ENCODE data around the gene LCK.
"Not testable (repeated sequence)": the region's sequence is repeated elsewhere in the genome, so short reads cannot be mapped to it uniquely, and the experiment has no call there.

LCK gene

DNA sequence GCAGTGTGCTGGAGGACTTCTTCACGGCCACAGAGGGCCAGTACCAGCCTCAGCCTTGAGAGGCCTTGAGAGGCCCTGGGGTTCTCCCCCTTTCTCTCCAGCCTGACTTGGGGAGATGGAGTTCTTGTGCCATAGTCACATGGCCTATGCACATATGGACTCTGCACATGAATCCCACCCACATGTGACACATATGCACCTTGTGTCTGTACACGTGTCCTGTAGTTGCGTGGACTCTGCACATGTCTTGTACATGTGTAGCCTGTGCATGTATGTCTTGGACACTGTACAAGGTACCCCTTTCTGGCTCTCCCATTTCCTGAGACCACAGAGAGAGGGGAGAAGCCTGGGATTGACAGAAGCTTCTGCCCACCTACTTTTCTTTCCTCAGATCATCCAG is 34.6 kb downstream of the LCK start:
- no peak overlapping the region for H3K27ac ChIP-seq (ENCODE audit: low read length)
- no peaks in the 10 kb centered on the region for H3K4me1 ChIP-seq (ENCODE audit: control insufficient read depth in 1 of 2, insufficient read depth in 2 of 2, low read length in 2 of 2)
- no peaks in the 10 kb centered on the region for H3K27me3 ChIP-seq (ENCODE audit: low read depth, low read length)
- H3K9me3 ChIP-seq (ENCODE audit: control insufficient read depth in 1 of 2, low read length in 2 of 2) = no peaks in the 10 kb centered on the region
- H3K36me3 ChIP-seq (ENCODE audit: control insufficient read depth in 1 of 2, insufficient read depth in 2 of 2, low read length in 2 of 2) = no peaks in the 10 kb centered on the region
- H3K4me3 ChIP-seq (ENCODE audit: low read depth in 1 of 2, low read length in 2 of 2) = no peak overlapping the region

DNA sequence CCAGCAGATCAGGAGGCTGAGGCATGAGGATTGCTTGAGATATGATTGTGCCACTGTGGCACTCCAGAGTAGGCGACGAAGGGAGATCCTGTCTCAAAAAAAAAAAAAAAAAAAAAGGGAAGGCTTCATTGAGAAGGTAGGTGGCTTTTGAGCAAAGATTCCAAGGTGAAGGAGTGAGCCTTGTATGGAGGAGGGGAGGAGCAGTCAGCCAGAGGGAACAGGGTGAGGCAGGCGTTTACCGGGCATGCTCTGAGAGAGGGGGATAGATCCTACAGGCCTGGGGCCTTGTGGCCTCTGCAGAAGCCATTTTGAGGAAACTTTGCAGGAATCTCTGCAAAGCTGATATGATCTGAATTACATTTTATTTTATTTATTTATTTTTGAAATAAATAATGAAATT is 35.7 kb downstream of the LCK start:
- Histone ChIP-seq H3K4me3 (ENCODE audit: low read depth in 1 of 2, low read length in 2 of 2) (no peak overlapping the region), H3K36me3 (ENCODE audit: control insufficient read depth in 1 of 2, insufficient read depth in 2 of 2, low read length in 2 of 2) (no peaks in the 10 kb centered on the region), H3K27ac (ENCODE audit: low read length) (no peak overlapping the region), H3K9me3 (ENCODE audit: control insufficient read depth in 1 of 2, low read length in 2 of 2) (no peaks in the 10 kb centered on the region), H3K4me1 (ENCODE audit: control insufficient read depth in 1 of 2, insufficient read depth in 2 of 2, low read length in 2 of 2) (no peaks in the 10 kb centered on the region), H3K27me3 (ENCODE audit: low read depth, low read length) (no peaks in the 10 kb centered on the region)

DNA sequence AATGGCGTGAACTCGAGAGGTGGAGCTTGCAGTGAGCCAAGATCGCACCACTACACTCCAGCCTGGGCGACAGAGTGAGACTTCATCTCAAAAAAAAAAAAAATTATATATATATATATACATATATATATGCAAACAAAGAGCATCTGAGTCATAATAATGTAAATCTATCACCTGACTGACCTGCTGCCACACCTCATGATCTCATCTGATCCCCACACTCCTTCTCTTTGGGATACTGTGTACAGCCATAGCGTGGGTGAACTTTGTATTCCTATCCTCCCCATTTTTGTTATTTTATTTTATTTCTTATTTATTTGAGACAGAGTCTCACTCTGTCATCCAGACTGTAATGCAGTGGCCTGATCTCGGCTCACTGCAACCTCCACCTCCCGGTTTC is 38.2 kb downstream of the LCK start:
- Histone ChIP-seq H3K4me3 (ENCODE audit: low read depth in 1 of 2, low read length in 2 of 2) (no peak overlapping the region), H3K27me3 (ENCODE audit: low read depth, low read length) (no peaks in the 10 kb centered on the region), H3K9me3 (ENCODE audit: control insufficient read depth in 1 of 2, low read length in 2 of 2) (no peaks in the 10 kb centered on the region), H3K4me1 (ENCODE audit: control insufficient read depth in 1 of 2, insufficient read depth in 2 of 2, low read length in 2 of 2) (peaks cover 0 to 10% of the 10 kb centered on the region in 2 donors), H3K27ac (ENCODE audit: low read length) (no peak overlapping the region), H3K36me3 (ENCODE audit: control insufficient read depth in 1 of 2, insufficient read depth in 2 of 2, low read length in 2 of 2) (no peaks in the 10 kb centered on the region)

DNA sequence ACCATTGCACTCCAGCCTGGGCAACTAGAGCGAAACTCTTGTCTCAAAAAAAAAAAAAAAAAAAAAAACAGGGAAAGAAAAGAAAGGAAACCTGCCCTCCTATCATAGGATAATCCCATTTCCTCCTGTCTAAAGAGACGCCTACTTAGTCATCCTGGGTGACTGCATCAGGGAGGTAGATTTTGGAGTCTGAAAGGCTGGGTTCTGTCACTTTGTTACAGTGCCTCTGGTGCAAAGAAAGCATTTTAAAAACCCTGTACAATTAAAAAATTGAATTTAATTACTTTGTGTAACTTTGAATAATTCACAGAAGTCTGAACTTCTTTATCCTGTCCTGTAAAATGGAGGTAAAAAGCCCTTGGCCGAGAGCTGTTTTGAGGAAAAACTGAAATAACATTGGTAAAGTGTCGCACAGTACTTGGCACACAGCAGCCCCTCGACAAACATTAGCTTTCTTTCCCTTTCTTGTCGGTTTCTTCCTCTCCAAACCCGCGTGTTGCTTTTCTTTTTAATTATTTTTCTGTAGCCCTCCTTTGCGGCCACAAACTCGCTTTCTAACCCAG is 40.2 kb downstream of the LCK start:
- Histone ChIP-seq H3K27ac (ENCODE audit: low read length) (peak overlapping the region; percentile 85), H3K4me3 (ENCODE audit: low read depth in 1 of 2, low read length in 2 of 2) (peak overlapping the region; percentile 88 to 97), H3K4me1 (ENCODE audit: control insufficient read depth in 1 of 2, insufficient read depth in 2 of 2, low read length in 2 of 2) (peaks cover 0 to 10% of the 10 kb centered on the region in 2 donors), H3K36me3 (ENCODE audit: control insufficient read depth in 1 of 2, insufficient read depth in 2 of 2, low read length in 2 of 2) (no peaks in the 10 kb centered on the region), H3K27me3 (ENCODE audit: low read depth, low read length) (no peaks in the 10 kb centered on the region), H3K9me3 (ENCODE audit: control insufficient read depth in 1 of 2, low read length in 2 of 2) (no peaks in the 10 kb centered on the region)

DNA sequence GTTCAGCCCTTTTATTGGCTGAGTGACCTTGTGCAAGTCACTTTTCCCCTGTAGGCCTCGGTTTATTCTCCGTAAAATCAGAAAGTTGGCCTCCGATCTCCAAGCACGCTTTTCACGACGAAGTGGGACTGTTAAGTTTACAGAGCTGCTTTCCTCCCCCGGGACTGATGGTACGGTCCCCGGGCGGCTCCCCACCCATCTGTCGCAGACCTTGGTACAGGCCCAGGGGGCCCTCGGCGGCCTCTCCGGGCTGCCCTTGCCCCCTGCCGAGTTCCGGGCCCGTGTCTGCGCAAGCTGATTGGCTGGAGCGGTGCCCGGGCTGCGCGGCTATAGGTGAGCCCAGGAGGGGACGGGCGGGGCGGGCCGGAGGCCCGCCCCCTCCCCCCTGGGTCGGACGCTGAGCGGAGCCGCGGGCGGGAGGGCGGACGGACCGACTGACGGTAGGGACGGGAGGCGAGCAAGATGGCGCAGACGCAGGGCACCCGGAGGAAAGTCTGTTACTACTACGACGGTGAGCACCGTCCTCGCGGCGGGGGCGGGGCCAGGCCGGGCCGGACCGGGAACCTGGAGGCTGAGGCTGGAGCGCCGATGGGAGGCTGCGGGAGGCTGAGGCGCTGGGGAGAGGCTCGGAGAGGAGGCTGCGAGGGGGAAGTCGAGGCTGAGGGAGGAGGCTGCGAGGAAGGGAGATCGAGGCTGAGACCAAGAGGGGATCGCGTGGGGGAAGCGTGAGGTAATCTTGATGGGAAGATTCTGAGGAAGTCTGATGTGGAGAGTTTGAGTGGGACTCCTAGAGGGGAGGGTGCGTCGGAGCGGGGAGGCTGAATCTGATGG is 40.9 kb downstream of the LCK start, which contains the start of gene HDAC1:
HDAC1 (plus strand) TSS at position 376 of the 831 bp plus-strand sequence; CDS start at position 463, 87 bp downstream.
- Histone ChIP-seq H3K27me3 (ENCODE audit: low read depth, low read length) (no peaks in the 10 kb centered on the region), H3K36me3 (ENCODE audit: control insufficient read depth in 1 of 2, insufficient read depth in 2 of 2, low read length in 2 of 2) (no peaks in the 10 kb centered on the region), H3K9me3 (ENCODE audit: control insufficient read depth in 1 of 2, low read length in 2 of 2) (no peaks in the 10 kb centered on the region), H3K27ac (ENCODE audit: low read length) (peak within 1 kb of the TSS; percentile 85), H3K4me1 (ENCODE audit: control insufficient read depth in 1 of 2, insufficient read depth in 2 of 2, low read length in 2 of 2) (peaks cover 0 to 10% of the 10 kb centered on the region in 2 donors), H3K4me3 (ENCODE audit: low read depth in 1 of 2, low read length in 2 of 2) (peak within 1 kb of the TSS; percentile 88 to 97)

- not testable (repeated sequence) for H3K27ac ChIP-seq (ENCODE audit: low read length); H3K9me3 ChIP-seq (ENCODE audit: control insufficient read depth in 1 of 2, low read length in 2 of 2); H3K4me1 ChIP-seq (ENCODE audit: control insufficient read depth in 1 of 2, insufficient read depth in 2 of 2, low read length in 2 of 2); H3K4me3 ChIP-seq (ENCODE audit: low read depth in 1 of 2, low read length in 2 of 2); H3K27me3 ChIP-seq (ENCODE audit: low read depth, low read length)
- H3K36me3 ChIP-seq (ENCODE audit: control insufficient read depth in 1 of 2, insufficient read depth in 2 of 2, low read length in 2 of 2) = peaks cover 0 to 14% of the 10 kb centered on the region in 2 donors
Measured at GRCh38 chr1:32298211-32298610, 47.1 kb downstream of the LCK start.

DNA sequence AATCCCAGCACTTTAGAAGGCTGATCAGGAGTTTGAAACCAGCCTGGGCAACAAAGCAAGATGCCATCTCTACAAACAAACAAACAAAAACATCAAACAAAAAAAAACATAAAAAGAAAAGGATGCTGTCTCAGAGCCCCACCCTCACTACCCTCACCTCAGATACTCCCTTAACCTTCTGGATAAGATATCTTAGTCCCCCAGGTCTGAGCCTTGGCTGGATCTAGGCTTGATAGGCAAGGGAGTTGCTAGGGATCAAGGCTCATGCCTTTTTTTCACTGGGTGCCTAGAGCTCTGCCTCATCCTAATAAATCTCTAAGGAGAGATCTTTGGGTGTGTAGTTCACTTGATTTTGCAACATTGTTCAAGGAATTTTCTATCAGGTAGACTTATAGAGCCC is 48.3 kb downstream of the LCK start:
- peaks cover 8 to 25% of the 10 kb centered on the region in 2 donors for H3K36me3 ChIP-seq (ENCODE audit: control insufficient read depth in 1 of 2, insufficient read depth in 2 of 2, low read length in 2 of 2)

DNA sequence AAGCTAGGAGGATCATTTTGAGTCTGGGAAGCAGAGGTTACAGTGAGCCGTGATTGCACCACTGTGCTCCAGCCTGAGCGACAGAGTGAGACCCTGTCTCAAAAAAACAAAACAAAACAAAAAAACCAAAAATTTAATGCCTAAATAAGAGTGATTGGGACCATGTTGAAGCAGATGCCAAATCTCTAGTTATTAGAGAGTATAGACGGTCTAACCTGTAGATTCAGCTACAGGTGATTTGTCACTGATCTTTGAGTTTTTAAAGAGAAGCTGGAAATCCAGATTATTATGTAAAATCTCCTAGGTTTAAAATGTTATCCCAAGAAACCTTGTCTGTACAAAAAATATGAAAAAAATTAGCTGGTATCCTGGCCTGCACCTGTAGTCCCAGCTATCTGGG is 52.3 kb downstream of the LCK start:
- H3K36me3 ChIP-seq (ENCODE audit: control insufficient read depth in 1 of 2, insufficient read depth in 2 of 2, low read length in 2 of 2) = peaks cover 12 to 40% of the 10 kb centered on the region in 2 donors
- no peak overlapping the region for H3K27ac ChIP-seq (ENCODE audit: low read length)
- H3K27me3 ChIP-seq (ENCODE audit: low read depth, low read length) = no peaks in the 10 kb centered on the region
- H3K4me3 ChIP-seq (ENCODE audit: low read depth in 1 of 2, low read length in 2 of 2) = no peak overlapping the region
- no peaks in the 10 kb centered on the region for H3K4me1 ChIP-seq (ENCODE audit: control insufficient read depth in 1 of 2, insufficient read depth in 2 of 2, low read length in 2 of 2)
- H3K9me3 ChIP-seq (ENCODE audit: control insufficient read depth in 1 of 2, low read length in 2 of 2) = no peaks in the 10 kb centered on the region

More for the DNA sequence above, 48.3 kb downstream of the LCK start:
- no peak overlapping the region for H3K4me3 ChIP-seq (ENCODE audit: low read depth in 1 of 2, low read length in 2 of 2)
- no peaks in the 10 kb centered on the region for H3K27me3 ChIP-seq (ENCODE audit: low read depth, low read length)
- no peaks in the 10 kb centered on the region for H3K9me3 ChIP-seq (ENCODE audit: control insufficient read depth in 1 of 2, low read length in 2 of 2)
- H3K4me1 ChIP-seq (ENCODE audit: control insufficient read depth in 1 of 2, insufficient read depth in 2 of 2, low read length in 2 of 2) = no peaks in the 10 kb centered on the region
- no peak overlapping the region for H3K27ac ChIP-seq (ENCODE audit: low read length)

DNA sequence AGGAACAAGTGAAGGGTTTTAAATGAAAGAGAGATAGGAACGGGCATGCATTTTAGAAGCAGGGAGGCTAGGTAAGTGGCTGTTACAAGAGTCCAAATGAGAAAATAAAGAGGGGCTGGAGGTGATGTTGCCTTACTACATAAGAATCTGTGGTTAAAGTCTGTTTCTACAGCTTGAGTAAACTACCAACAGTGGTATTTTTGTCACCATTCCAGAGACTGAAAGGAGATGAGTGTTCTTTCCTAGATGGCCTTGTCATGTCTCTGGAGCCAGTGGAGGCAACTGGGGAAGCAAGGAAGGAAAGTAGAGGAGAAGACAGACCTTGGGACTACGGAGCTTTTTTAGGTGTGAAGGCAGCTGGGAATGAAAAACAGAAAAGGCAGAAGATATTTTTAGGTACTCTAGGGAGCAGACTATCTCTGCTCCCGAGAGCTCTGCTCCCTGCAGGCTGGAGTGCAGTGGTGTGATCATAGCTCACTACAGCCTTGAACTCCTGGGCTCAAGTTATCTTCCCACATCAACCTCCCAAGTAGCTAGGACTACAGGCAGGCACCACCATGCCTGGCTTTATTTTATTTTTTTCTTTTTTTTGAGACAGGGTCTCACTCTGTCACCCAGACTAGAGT is 53.0 kb downstream of the LCK start:
- Histone ChIP-seq H3K27ac (ENCODE audit: low read length) (no peak overlapping the region), H3K4me3 (ENCODE audit: low read depth in 1 of 2, low read length in 2 of 2) (no peak overlapping the region), H3K36me3 (ENCODE audit: control insufficient read depth in 1 of 2, insufficient read depth in 2 of 2, low read length in 2 of 2) (peaks cover 12 to 40% of the 10 kb centered on the region in 2 donors), H3K4me1 (ENCODE audit: control insufficient read depth in 1 of 2, insufficient read depth in 2 of 2, low read length in 2 of 2) (no peaks in the 10 kb centered on the region), H3K9me3 (ENCODE audit: control insufficient read depth in 1 of 2, low read length in 2 of 2) (no peaks in the 10 kb centered on the region), H3K27me3 (ENCODE audit: low read depth, low read length) (no peaks in the 10 kb centered on the region)

DNA sequence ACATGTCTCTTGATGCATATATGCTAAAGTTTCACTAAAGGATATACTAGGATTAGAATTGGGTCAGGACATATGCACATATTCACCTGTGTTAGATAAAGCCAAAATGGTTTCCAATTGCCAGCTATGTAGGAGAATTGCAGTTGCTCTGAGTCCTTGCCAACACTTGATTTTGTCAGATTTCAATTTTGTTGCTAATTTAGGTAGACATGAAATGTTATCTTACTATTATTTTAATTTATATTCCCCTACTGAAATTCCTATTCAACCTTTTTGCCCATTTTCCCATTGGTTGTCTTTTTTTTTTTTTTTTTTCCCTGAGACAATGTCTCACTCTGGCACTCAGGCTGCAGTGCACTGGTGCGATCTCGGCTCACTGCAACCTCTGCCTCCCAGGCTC is 54.2 kb downstream of the LCK start:
- Histone ChIP-seq H3K9me3 (ENCODE audit: control insufficient read depth in 1 of 2, low read length in 2 of 2) (no peaks in the 10 kb centered on the region), H3K36me3 (ENCODE audit: control insufficient read depth in 1 of 2, insufficient read depth in 2 of 2, low read length in 2 of 2) (peaks cover 12 to 40% of the 10 kb centered on the region in 2 donors), H3K27ac (ENCODE audit: low read length) (no peak overlapping the region), H3K4me3 (ENCODE audit: low read depth in 1 of 2, low read length in 2 of 2) (no peak overlapping the region), H3K27me3 (ENCODE audit: low read depth, low read length) (no peaks in the 10 kb centered on the region), H3K4me1 (ENCODE audit: control insufficient read depth in 1 of 2, insufficient read depth in 2 of 2, low read length in 2 of 2) (no peaks in the 10 kb centered on the region)

GRCh38 chr1:32307324-32307723 is 56.3 kb downstream of the LCK start:
- H3K27me3 ChIP-seq (ENCODE audit: low read depth, low read length) = no peaks in the 10 kb centered on the region
- no peaks in the 10 kb centered on the region for H3K4me1 ChIP-seq (ENCODE audit: control insufficient read depth in 1 of 2, insufficient read depth in 2 of 2, low read length in 2 of 2)
- H3K27ac ChIP-seq (ENCODE audit: low read length) = no peak overlapping the region
- H3K4me3 ChIP-seq (ENCODE audit: low read depth in 1 of 2, low read length in 2 of 2) = no peak overlapping the region
- peaks cover 12 to 35% of the 10 kb centered on the region in 2 donors for H3K36me3 ChIP-seq (ENCODE audit: control insufficient read depth in 1 of 2, insufficient read depth in 2 of 2, low read length in 2 of 2)
- H3K9me3 ChIP-seq (ENCODE audit: control insufficient read depth in 1 of 2, low read length in 2 of 2) = no peaks in the 10 kb centered on the region
